ENCODE results near the gene SOST.
"Not testable (repeated sequence)": the region's sequence is repeated elsewhere in the genome, so short reads cannot be mapped to it uniquely, and the experiment has no call there.

Gene SOST

DNA sequence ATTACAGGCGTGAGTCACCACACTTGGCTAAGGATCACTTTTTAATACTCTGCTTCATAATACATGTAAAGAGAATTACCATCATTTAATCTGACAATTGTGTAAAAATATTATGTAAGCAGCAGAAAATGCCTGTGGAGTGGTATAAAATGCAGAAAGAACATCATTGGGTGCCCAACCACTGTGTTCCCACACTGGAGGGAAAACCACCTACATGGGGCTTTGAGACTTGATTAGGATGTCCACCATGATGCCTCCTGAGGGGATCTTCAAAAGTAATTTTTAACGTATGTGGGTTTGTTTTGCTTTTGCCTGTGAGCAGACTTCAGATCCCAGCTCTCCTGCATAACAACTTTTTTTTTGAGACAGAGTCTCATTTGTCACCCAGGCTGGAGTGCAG, 40.5 kb upstream of the SOST start:
- Histone ChIP-seq H3K27ac (ENCODE audit: extremely low read depth, low read depth, low read length) (no peak overlapping the region), H3K4me3 (ENCODE audit: low read depth, low read length) (no peak overlapping the region), H3K36me3 (ENCODE audit: control insufficient read depth in 2 of 2, insufficient read depth in 1 of 2, low read length in 2 of 2) (peaks cover 3 to 18% of the 10 kb centered on the region in 2 experiments), H3K4me1 (ENCODE audit: control insufficient read depth, insufficient read depth, low read length) (no peaks in the 10 kb centered on the region), H3K9me3 (ENCODE audit: control insufficient read depth, insufficient read depth, low read depth, low read length) (no peaks in the 10 kb centered on the region)
- ChIA-PET POLR2A (interaction anchor here (0.6 kb wide), 1 partner anchor 31 kb away, joined by 4 read pairs; no protein-coding TSS in a partner anchor), CTCF (interaction anchor here (1.7 kb wide), 1 partner anchor 47 kb away, joined by 6 read pairs; the partner anchor contains the start of gene CD300LG)
- TF ChIP-seq ZBTB1 (tag by site-specific recombination; IDR thresholded peaks at IDR 0.05), result no peak
- TF ChIP-seq ZNF791 (tag by site-specific recombination; IDR thresholded peaks at IDR 0.05), result no peak
- no peak for TF ChIP-seq KLF8 (tag by site-specific recombination; IDR thresholded peaks at IDR 0.05)
- TF ChIP-seq, protein P1, sequence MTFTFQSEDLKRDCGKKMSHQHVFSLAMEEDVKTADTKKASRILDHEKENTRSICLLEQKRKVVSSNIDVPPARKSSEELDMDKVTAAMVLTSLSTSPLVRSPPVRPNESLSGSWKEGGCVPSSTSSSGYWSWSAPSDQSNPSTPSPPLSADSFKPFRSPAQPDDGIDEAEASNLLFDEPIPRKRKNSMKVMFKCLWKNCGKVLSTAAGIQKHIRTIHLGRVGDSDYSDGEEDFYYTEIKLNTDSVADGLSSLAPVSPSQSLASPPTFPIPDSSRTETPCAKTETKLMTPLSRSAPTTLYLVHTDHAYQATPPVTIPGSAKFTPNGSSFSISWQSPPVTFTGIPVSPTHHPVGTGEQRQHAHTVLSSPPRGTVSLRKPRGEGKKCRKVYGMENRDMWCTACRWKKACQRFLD (tag by site-specific recombination; IDR thresholded peaks at IDR 0.05), result no peak
- TF ChIP-seq ELK4 (IDR thresholded peaks at IDR 0.05; ENCODE audit: borderline replicate concordance, low read depth, low read length), result no peak
- TF ChIP-seq ZNF16 (tag by site-specific recombination; IDR thresholded peaks at IDR 0.05; ENCODE audit: low read depth), result no peak
- no peak for TF ChIP-seq ZNF600 (tag by site-specific recombination; IDR thresholded peaks at IDR 0.05)
- no peak for TF ChIP-seq ZNF747 (tag by site-specific recombination; IDR thresholded peaks at IDR 0.05)
- TF ChIP-seq, protein P2, sequence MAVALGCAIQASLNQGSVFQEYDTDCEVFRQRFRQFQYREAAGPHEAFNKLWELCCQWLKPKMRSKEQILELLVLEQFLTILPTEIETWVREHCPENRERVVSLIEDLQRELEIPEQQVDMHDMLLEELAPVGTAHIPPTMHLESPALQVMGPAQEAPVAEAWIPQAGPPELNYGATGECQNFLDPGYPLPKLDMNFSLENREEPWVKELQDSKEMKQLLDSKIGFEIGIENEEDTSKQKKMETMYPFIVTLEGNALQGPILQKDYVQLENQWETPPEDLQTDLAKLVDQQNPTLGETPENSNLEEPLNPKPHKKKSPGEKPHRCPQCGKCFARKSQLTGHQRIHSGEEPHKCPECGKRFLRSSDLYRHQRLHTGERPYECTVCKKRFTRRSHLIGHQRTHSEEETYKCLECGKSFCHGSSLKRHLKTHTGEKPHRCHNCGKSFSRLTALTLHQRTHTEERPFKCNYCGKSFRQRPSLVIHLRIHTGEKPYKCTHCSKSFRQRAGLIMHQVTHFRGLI (tag by site-specific recombination; IDR thresholded peaks at IDR 0.05), result no peak
- no peak for TF ChIP-seq KLF9 (tag by site-specific recombination; IDR thresholded peaks at IDR 0.05; ENCODE audit: low read depth)
- TF ChIP-seq ZNF248 (tag by site-specific recombination; IDR thresholded peaks at IDR 0.05), result no peak
- TF ChIP-seq ZNF398 (tag by site-specific recombination; IDR thresholded peaks at IDR 0.05), result no peak
- TF ChIP-seq ZNF514 (tag by site-specific recombination; IDR thresholded peaks at IDR 0.05), result no peak
- TF ChIP-seq, protein P3, sequence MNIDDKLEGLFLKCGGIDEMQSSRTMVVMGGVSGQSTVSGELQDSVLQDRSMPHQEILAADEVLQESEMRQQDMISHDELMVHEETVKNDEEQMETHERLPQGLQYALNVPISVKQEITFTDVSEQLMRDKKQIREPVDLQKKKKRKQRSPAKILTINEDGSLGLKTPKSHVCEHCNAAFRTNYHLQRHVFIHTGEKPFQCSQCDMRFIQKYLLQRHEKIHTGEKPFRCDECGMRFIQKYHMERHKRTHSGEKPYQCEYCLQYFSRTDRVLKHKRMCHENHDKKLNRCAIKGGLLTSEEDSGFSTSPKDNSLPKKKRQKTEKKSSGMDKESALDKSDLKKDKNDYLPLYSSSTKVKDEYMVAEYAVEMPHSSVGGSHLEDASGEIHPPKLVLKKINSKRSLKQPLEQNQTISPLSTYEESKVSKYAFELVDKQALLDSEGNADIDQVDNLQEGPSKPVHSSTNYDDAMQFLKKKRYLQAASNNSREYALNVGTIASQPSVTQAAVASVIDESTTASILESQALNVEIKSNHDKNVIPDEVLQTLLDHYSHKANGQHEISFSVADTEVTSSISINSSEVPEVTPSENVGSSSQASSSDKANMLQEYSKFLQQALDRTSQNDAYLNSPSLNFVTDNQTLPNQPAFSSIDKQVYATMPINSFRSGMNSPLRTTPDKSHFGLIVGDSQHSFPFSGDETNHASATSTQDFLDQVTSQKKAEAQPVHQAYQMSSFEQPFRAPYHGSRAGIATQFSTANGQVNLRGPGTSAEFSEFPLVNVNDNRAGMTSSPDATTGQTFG (tag by site-specific recombination; IDR thresholded peaks at IDR 0.05; ENCODE audit: borderline replicate concordance), result no peak
- TF ChIP-seq, protein P4, sequence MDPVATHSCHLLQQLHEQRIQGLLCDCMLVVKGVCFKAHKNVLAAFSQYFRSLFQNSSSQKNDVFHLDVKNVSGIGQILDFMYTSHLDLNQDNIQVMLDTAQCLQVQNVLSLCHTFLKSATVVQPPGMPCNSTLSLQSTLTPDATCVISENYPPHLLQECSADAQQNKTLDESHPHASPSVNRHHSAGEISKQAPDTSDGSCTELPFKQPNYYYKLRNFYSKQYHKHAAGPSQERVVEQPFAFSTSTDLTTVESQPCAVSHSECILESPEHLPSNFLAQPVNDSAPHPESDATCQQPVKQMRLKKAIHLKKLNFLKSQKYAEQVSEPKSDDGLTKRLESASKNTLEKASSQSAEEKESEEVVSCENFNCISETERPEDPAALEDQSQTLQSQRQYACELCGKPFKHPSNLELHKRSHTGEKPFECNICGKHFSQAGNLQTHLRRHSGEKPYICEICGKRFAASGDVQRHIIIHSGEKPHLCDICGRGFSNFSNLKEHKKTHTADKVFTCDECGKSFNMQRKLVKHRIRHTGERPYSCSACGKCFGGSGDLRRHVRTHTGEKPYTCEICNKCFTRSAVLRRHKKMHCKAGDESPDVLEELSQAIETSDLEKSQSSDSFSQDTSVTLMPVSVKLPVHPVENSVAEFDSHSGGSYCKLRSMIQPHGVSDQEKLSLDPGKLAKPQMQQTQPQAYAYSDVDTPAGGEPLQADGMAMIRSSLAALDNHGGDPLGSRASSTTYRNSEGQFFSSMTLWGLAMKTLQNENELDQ (tag by site-specific recombination; IDR thresholded peaks at IDR 0.05; ENCODE audit: low read depth), result no peak
- TF ChIP-seq ZNF155 (tag by site-specific recombination; IDR thresholded peaks at IDR 0.05), result no peak
- no peak for TF ChIP-seq ZNF555 (tag by site-specific recombination; conservative IDR thresholded peaks at IDR 0.05)
- TF ChIP-seq ZNF529 (tag by site-specific recombination; IDR thresholded peaks at IDR 0.05; ENCODE audit: insufficient replicate concordance), result no peak
- TF ChIP-seq ZNF175 (tag by site-specific recombination; IDR thresholded peaks at IDR 0.05), result no peak
- TF ChIP-seq ZNF341 (tag by site-specific recombination; IDR thresholded peaks at IDR 0.05; ENCODE audit: low read depth), result no peak

GRCh38 chr17:43798024-43798423, 39.4 kb upstream of the SOST start:
- H3K4me1 ChIP-seq (ENCODE audit: control insufficient read depth, insufficient read depth, low read length); POLR2A ChIA-PET; H3K4me3 ChIP-seq (ENCODE audit: low read depth, low read length); H3K27ac ChIP-seq (ENCODE audit: extremely low read depth, low read depth, low read length); H3K9me3 ChIP-seq (ENCODE audit: control insufficient read depth, insufficient read depth, low read depth, low read length): not testable (repeated sequence)
- CTCF ChIA-PET, result interaction anchor here (0.6 kb wide), 1 partner anchor 20 kb away, joined by 3 read pairs; no protein-coding TSS in a partner anchor
- H3K36me3 ChIP-seq (ENCODE audit: control insufficient read depth in 2 of 2, insufficient read depth in 1 of 2, low read length in 2 of 2), result peaks cover 3 to 12% of the 10 kb centered on the region in 2 experiments
